H1 (cell line): ENCODE measurements around the gene MYBPHL. TPM values are rescaled to one million over a fixed set of nuclear protein-coding genes. Genes with fewer than 3 reads are reported as not detected.

Experiments used
- CTCF ChIA-PET: fragments of 300-600 bp; sonication (Branson Sonifier 250); formaldehyde crosslinking; loops from one replicate; lab custom pipeline; 2021; ENCODE audit not compliant: partially characterized antibody; lab: Charles Lee
- POLR2A ChIA-PET: fragments of 300-600 bp; sonication (Branson Sonifier 250); formaldehyde crosslinking; loops from one replicate; lab custom pipeline; 2021; ENCODE audit warnings: inconsistent platforms; ENCODE audit not compliant: partially characterized antibody; lab: Charles Lee
- DNase-seq, 2 experiments: peaks; one replicate each; pipeline versions ENCODE4 v3.0.0 to v3.0.0-alpha.2; 2010 to 2022; ENCODE audit warnings: low spot score in 2 of 2, low read depth in 1 of 2, mixed read lengths in 1 of 2
- FAIRE-seq: peaks from 2 replicates; lab custom pipeline; 2011; peaks lifted over from hg19 to GRCh38; lab: Jason Lieb, UNC
- H2AFZ ChIP-seq: 2 replicates; pipeline ENCODE4 v1.8.1; 2012; ENCODE audit warnings: low read length, inconsistent platforms
- H2AK5ac ChIP-seq: 2 replicates; pipeline ENCODE4 v1.6.1; 2013; ENCODE audit warnings: low read depth, low read length
- H2BK120ac ChIP-seq: replicated peaks from 2 replicates; pipeline ENCODE3; 2013; ENCODE audit warnings: low read depth, low read length, inconsistent platforms
- H2BK12ac ChIP-seq: 2 replicates; pipeline ENCODE4 v1.6.1; 2013; ENCODE audit warnings: low read depth, low read length
- H2BK15ac ChIP-seq: 2 replicates; pipeline ENCODE4 v1.6.1; 2013; ENCODE audit warnings: low read length
- H2BK20ac ChIP-seq: 2 replicates; pipeline ENCODE4 v1.6.1; 2013; ENCODE audit warnings: low read length
- H2BK5ac ChIP-seq: 2 replicates; pipeline ENCODE4 v1.6.1; 2013; ENCODE audit warnings: low read depth, low read length
- H3K14ac ChIP-seq: 2 replicates; pipeline ENCODE4 v1.6.1; 2013; ENCODE audit warnings: inconsistent platforms; ENCODE audit not compliant: insufficient read length
- H3K18ac ChIP-seq: 2 replicates; pipeline ENCODE4 v1.6.1; 2013; ENCODE audit warnings: low read length; ENCODE audit errors: extremely low read depth
- H3K23ac ChIP-seq: 2 replicates; pipeline ENCODE4 v1.6.1; 2013; ENCODE audit warnings: inconsistent platforms; ENCODE audit not compliant: insufficient read length
- H3K23me2 ChIP-seq: 2 replicates; pipeline ENCODE4 v1.6.1; 2013; ENCODE audit warnings: low read depth, low read length
- H3K27ac ChIP-seq: 2 replicates; pipeline ENCODE4 v1.6.1; 2011; ENCODE audit warnings: low read depth, low read length, inconsistent platforms
- H3K27me3 ChIP-seq, 4 experiments: replicated peaks in 1 of 4; 1 replicate in 1 of 4; 2 replicates in 3 of 4; pipeline versions ENCODE4 v1.6.1 to v1.8.1; 2011 to 2013; ENCODE audit warnings: low read length in 3 of 4, mild to moderate bottlenecking in 3 of 4, inconsistent platforms in 2 of 4, mixed read lengths in 2 of 4, moderate library complexity in 1 of 4; ENCODE audit not compliant: control insufficient read depth in 3 of 4, insufficient read depth in 3 of 4; ENCODE audit errors: extremely low read depth in 1 of 4
- H3K36me3 ChIP-seq, 4 experiments: 2 replicates each; pipeline versions ENCODE4 v1.6.1 to v1.8.1; 2011 to 2013; ENCODE audit warnings: mild to moderate bottlenecking in 4 of 4, low read length in 3 of 4, moderate library complexity in 2 of 4, control low read depth in 1 of 4, inconsistent platforms in 1 of 4; ENCODE audit not compliant: insufficient read depth in 4 of 4, control insufficient read depth in 2 of 4
- H3K4ac ChIP-seq: replicated peaks from 2 replicates; pipeline ENCODE3; 2013; ENCODE audit warnings: low read length, low read depth, mixed read lengths, inconsistent platforms; ENCODE audit not compliant: insufficient read length
- H3K4me1 ChIP-seq, 4 experiments: replicated peaks in 1 of 4; 1 replicate in 1 of 4; 2 replicates in 3 of 4; pipeline versions ENCODE4 v1.6.1 to v1.8.1; 2011 to 2013; ENCODE audit warnings: low read length in 3 of 4, inconsistent platforms in 2 of 4, mixed read lengths in 1 of 4; ENCODE audit not compliant: insufficient read depth in 4 of 4, control insufficient read depth in 3 of 4
- H3K4me2 ChIP-seq, 2 experiments: 2 replicates each; pipeline versions ENCODE4 v1.6.1 to v1.8.1; 2011 to 2013; ENCODE audit warnings: low read depth in 2 of 2, low read length in 2 of 2, control low read depth in 1 of 2, inconsistent platforms in 1 of 2, mild to moderate bottlenecking in 1 of 2; ENCODE audit not compliant: insufficient read depth in 1 of 2
- H3K4me3 ChIP-seq, 4 experiments: fragments of 200-600, 300-600 bp in 1 of 4; sonication (generic), shearing (Covaris generic), sonication (Bioruptor Twin) in 1 of 4; 2 replicates each; pipeline versions ENCODE4 v1.5.1 to v1.8.1; 2011 to 2016; ENCODE audit warnings: low read length in 4 of 4, low read depth in 3 of 4, control low read depth in 2 of 4, inconsistent platforms in 2 of 4, mild to moderate bottlenecking in 2 of 4, mixed read lengths in 1 of 4, moderate library complexity in 1 of 4; ENCODE audit not compliant: insufficient read depth in 2 of 4; ENCODE audit errors: extremely low read depth in 1 of 4
- H3K56ac ChIP-seq: replicated peaks from 2 replicates; pipeline ENCODE3; 2013; ENCODE audit warnings: low read depth, mild to moderate bottlenecking, mixed read lengths, low read length, inconsistent platforms; ENCODE audit not compliant: insufficient read length
- H3K79me1 ChIP-seq: 2 replicates; pipeline ENCODE4 v1.6.1; 2013; ENCODE audit warnings: low read depth, low read length, control low read depth
- H3K79me2 ChIP-seq, 2 experiments: 2 replicates each; pipeline versions ENCODE4 v1.6.1 to v1.8.1; 2012 to 2013; ENCODE audit warnings: low read length in 2 of 2, mild to moderate bottlenecking in 2 of 2, inconsistent platforms in 1 of 2; ENCODE audit not compliant: insufficient read depth in 2 of 2, control insufficient read depth in 1 of 2
- H3K9ac ChIP-seq, 4 experiments: replicated peaks in 1 of 4; 1 replicate in 1 of 4; 2 replicates in 3 of 4; pipeline versions ENCODE4 v1.6.1 to v1.8.1; 2011 to 2013; ENCODE audit warnings: low read depth in 3 of 4, low read length in 3 of 4, control low read depth in 2 of 4, mild to moderate bottlenecking in 2 of 4, moderate library complexity in 2 of 4, inconsistent platforms in 1 of 4; ENCODE audit errors: extremely low read depth in 1 of 4
- H3K9me3 ChIP-seq, 2 experiments: 2 replicates each; pipeline versions ENCODE4 v1.6.1 to v1.8.1; 2012 to 2013; ENCODE audit warnings: mild to moderate bottlenecking in 2 of 2, moderate library complexity in 2 of 2, control low read depth in 1 of 2, inconsistent platforms in 1 of 2, low read depth in 1 of 2, low read length in 1 of 2, mixed read lengths in 1 of 2; ENCODE audit not compliant: insufficient read depth in 2 of 2
- H4K20me1 ChIP-seq, 2 experiments: replicated peaks in 1 of 2; 2 replicates each; pipeline versions ENCODE3 to v1.8.1; 2011 to 2013; ENCODE audit warnings: inconsistent platforms in 2 of 2, low read length in 2 of 2, mild to moderate bottlenecking in 1 of 2; ENCODE audit not compliant: insufficient read depth in 2 of 2, control insufficient read depth in 1 of 2
- H4K5ac ChIP-seq: 2 replicates; pipeline ENCODE4 v1.6.1; 2013; ENCODE audit warnings: low read length, low read depth, mixed read lengths, inconsistent platforms; ENCODE audit not compliant: insufficient read length
- H4K8ac ChIP-seq: 2 replicates; pipeline ENCODE4 v1.8.0; 2013; ENCODE audit warnings: mild to moderate bottlenecking, moderate library complexity, low read length, inconsistent platforms; ENCODE audit not compliant: insufficient read depth; ENCODE audit errors: extremely low read depth
- H4K91ac ChIP-seq: replicated peaks from 2 replicates; pipeline ENCODE3; 2013; ENCODE audit warnings: low read length, mixed read lengths, inconsistent platforms; ENCODE audit not compliant: insufficient read length
- EP300 ChIP-seq, 2 experiments: IDR thresholded peaks; 1 replicate in 1 of 2; 2 replicates in 1 of 2; pipeline ENCODE4 v1.6.1; 2011 to 2012; ENCODE audit warnings: low read depth in 2 of 2, low read length in 2 of 2, mild to moderate bottlenecking in 2 of 2, borderline replicate concordance in 1 of 2, inconsistent platforms in 1 of 2, moderate library complexity in 1 of 2
- JUND ChIP-seq: IDR thresholded peaks from 2 replicates; pipeline ENCODE4 v1.6.1; 2011; ENCODE audit warnings: mild to moderate bottlenecking, improper control_type of control experiment, low read length
- NRF1 ChIP-seq: IDR thresholded peaks from 2 replicates; pipeline ENCODE4 v1.6.1; 2011; ENCODE audit warnings: mild to moderate bottlenecking, low read depth, low read length, improper control_type of control experiment
- TBP ChIP-seq: IDR thresholded peaks from 2 replicates; pipeline ENCODE4 v1.6.1; 2011; ENCODE audit warnings: low read depth, low read length, improper control_type of control experiment
- WGBS, 2 experiments: shearing (Covaris generic) in 1 of 2; methylation state at CpG; one replicate each; pipeline versions ENCODE4 v1.1.6 to v1.1.7; 2013 to 2015; ENCODE audit warnings: low lambda C conversion rate in 2 of 2, mixed read lengths in 2 of 2, inconsistent platforms in 1 of 2, low coverage in 1 of 2, missing lambda C conversion rate in 1 of 2; ENCODE audit not compliant: insufficient replicate concordance in 2 of 2, insufficient coverage in 1 of 2, insufficient read length in 1 of 2; ENCODE audit errors: extremely low coverage in 1 of 2, missing lambda C conversion rate in 1 of 2; 5-methylcytosine and 5-hydroxymethylcytosine counted together
- polyA plus RNA-seq, 7 experiments: library from polyadenylated mRNA; depleted of rRNA in 3 of 7; stranded (reverse) in 5 of 7; unstranded in 2 of 7; fragments of >200 nt in 5 of 7; fragments of 200-250 nt in 2 of 7; gene quantifications; 1 replicate in 5 of 7; 2 replicates in 1 of 7; 4 replicates in 1 of 7; pipeline versions ENCODE4 v1.2.1 to v1.2.3, GENCODE V29; 2011 to 2013; ENCODE audit warnings: missing spikeins in 2 of 7, mixed read lengths in 2 of 7
- total RNA-seq: library from RNA; stranded (reverse); fragmentation: NEBNext Ultra II Directional; extraction: Animal tissue kit (Norgen Biotek cat#: 25700); gene quantifications from 2 replicates; pipeline ENCODE4 v1.2.1, GENCODE V29; 2021
- TF ChIP-seq, protein P1 (sequence below): IDR thresholded peaks from 2 replicates; pipeline ENCODE4 v1.6.1; 2011; ENCODE audit warnings: low read length, improper control_type of control experiment

MYBPHL gene
- total and polyA plus RNA-seq, 2 of the 8 experiments (the other 6 are each of a cell fraction or from before 2014, with no cell fraction given), result 0.24 to 0.30 TPM

DNA sequence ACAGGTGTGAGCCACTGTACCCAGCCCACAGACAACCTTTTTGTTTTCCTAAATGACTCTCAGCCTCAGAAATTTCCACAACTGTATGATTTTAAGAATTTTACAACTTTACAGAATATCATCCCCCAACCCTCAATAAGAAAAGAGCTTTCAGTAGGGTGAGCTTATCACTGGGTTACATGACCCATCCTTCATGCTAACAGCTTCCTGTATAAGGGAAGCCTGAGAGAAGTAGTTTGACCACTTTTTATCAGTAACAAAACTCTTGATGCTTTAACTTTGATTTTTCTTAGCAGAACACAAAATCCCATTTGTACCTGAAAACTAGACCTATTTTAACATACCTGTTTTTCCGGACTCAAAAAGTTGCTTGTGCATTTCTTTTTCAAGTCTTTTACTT, 9.7 kb upstream of the MYBPHL start:
- 85% methylated on average over 1 of the region's 1 CpG; no CpG with 5 or more reads in 1 of the 2 experiments for WGBS, 2 experiments
- TF ChIP-seq JUND (no peak), TBP (no peak), NRF1 (no peak), EP300 (IDR thresholded peaks at IDR 0.05; ENCODE audit: borderline replicate concordance in 1 of 2, low read depth in 2 of 2, low read length in 2 of 2) (no peak)
- TF ChIP-seq, protein P1, sequence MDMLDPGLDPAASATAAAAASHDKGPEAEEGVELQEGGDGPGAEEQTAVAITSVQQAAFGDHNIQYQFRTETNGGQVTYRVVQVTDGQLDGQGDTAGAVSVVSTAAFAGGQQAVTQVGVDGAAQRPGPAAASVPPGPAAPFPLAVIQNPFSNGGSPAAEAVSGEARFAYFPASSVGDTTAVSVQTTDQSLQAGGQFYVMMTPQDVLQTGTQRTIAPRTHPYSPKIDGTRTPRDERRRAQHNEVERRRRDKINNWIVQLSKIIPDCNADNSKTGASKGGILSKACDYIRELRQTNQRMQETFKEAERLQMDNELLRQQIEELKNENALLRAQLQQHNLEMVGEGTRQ, result no peak

More for the DNA sequence above, 9.7 kb upstream of the MYBPHL start:
- POLR2A ChIA-PET, result interaction anchor here (1.0 to 1.2 kb wide), 3 partner anchors 12 to 82 kb away, joined by 3 to 4 read pairs (median 3); no protein-coding TSS in a partner anchor
- Histone ChIP-seq H3K14ac (no peak overlapping the region), H3K9me3 (no peaks in the 10 kb centered on the region), H3K18ac (no peak overlapping the region), H3K4me1 (no peaks in the 10 kb centered on the region; a peak in 1 of 7 replicates), H3K4ac (no peak overlapping the region), H3K9ac (no peak overlapping the region), H3K79me1 (no peaks in the 10 kb centered on the region), H2BK20ac (no peak overlapping the region), H3K23ac (no peak overlapping the region), H3K4me2 (no peak overlapping the region), H4K20me1 (no peaks in the 10 kb centered on the region), H2BK120ac (no peak overlapping the region), H3K4me3 (no peak overlapping the region), H2BK5ac (no peak overlapping the region), H3K56ac (no peak overlapping the region), H3K27me3 (no peaks in the 10 kb centered on the region), H3K36me3 (peaks cover 14 to 64% (median 23%) of the 10 kb centered on the region in 4 experiments), H3K23me2 (no peaks in the 10 kb centered on the region), H3K27ac (no peak overlapping the region), H2AFZ (no peak overlapping the region), H2BK15ac (no peak overlapping the region), H2BK12ac (no peak overlapping the region), H4K91ac (no peak overlapping the region), H2AK5ac (no peak overlapping the region), H3K79me2 (no peaks in the 10 kb centered on the region), H4K8ac (no peak overlapping the region), H4K5ac (no peak overlapping the region)
- DNase-seq, result no peak
- CTCF ChIA-PET, result interaction anchor here (0.9 to 5.2 kb wide), 6 partner anchors 10 to 83 kb away, joined by 3 to 41 read pairs (median 10); partner anchors contain the start of genes MYBPHL and SORT1
- FAIRE-seq, result no peak
